Medulla oblongata (tissue), 1 donor: ENCODE measurements around the gene CYP24A1.

Source experiments
- DNase-seq: peaks from one replicate; pipeline ENCODE4 v3.0.0-alpha.2; 2015; ENCODE audit errors: extremely low spot score

The CYP24A1 gene

DNA sequence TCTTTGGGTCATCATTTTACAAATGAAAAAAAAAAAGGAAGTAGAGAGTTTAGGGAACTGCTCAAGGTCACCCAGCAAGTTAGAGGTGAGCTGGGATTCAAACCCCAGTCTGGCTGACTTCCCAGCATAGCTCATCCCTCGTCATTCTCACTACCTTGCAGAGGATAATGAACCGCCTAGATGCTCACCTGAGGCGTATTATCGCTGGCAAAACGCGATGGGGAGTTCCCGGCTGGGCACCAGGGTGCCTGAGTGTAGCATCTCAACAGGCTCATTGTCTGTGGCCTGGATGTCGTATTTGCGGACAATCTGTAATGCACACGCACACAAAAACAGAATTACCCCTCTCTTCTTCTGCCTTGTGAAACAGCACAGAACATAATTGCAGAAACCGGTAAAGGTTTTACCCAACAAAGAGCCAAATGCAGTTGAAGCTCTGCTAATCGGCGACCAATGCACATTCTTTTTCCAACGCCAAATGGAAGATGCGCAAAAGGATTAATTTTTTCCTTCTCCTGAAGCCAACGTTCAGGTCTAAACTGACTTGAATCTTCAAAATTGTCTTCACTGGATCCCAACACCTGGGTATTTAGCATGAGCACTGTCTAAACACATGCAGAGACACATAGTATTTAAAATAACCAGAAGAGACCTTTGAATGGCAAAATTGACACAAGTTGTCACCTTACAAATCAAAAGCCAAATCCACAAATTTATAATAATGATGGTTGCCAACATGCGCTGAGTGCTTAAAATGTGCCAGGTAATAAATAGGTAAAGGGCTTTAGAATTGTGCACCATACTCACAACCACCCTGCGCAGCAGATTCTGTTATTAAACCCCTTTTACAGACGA is 16.6 kb downstream of the CYP24A1 start:
- DNase-seq, result no peak

DNA sequence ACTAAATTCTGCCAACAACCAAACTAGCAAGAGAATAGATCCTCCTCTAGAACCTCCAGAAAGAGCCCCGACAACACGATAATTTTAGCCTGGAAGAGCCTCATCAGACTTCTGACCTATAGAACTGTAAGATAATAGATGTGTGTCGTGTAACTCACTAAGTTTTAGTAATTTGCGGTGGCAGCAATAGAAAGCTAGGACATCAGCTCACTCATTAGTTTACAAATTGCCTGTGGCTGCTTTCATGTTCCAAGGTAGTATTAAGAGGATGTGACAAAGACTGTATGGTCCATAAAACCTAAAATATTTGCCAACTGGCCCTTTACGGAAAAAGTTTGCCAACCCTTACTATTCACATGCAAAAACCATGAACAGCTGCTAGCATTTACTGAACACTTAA is 17.3 kb downstream of the CYP24A1 start:
- DNase-seq, result no peak

DNA sequence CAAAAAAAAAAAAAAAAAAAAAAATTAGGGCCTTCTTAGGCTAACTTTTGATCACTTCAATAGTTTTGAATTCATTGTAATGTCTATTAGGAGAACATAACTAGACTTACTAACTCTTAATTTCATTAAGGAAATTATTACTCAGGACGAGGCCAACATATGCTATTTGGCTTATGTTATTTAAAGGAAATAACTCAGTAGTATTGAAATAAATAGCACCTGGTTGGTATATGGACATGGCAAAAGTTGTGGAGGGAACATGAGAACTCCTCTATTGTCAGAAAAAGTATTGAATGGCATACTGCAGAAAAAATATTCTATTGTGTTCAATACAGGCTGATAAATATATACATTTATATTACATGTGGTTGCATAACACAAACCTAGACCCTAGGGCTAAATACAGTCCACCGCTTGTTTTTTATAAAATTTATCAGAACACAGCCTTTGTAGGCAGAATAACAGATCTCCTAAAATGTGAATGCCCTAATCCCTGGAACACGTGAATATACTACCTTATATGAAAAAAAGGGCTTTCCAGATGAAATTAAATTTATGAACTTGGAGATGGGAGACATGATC is 18.0 kb downstream of the CYP24A1 start:
- no peak for DNase-seq

DNA sequence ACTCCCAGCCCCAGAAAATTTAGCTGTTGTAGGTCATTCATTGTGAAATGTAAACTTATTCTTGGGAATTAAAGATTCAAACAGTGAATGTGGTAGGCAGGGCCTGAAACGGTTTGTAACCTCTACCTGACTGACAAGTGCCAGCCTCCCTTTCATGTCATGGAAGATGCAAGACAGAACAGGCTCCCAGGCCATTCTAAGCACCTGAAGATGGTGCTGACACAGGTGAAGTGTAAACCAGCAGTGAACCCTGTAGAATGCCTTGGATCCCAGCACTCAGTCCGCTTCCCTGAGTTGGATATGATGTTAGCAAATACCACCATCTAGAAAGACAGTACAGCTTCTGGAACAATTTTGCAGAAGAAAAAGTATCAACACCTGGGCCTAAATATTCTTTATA is 19.3 kb downstream of the CYP24A1 start:
- no peak for DNase-seq

DNA sequence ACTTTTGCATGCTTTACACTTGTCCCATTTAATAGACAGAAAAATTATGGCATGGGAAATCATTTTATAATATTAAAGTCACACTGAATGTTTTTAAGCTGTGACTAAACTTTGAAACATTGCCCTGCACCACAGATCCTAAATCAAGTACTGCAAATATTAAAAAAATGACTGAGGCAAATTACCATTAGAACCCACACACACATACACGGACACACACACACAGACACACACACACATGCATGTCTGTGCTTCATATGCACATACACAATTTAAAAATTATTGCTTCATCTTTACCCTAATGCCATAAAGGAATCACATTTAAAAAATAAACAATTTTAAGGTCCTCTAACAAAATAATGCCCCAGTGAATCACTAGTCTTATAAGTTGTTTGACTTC is 19.9 kb downstream of the CYP24A1 start:
- no peak for DNase-seq

DNA sequence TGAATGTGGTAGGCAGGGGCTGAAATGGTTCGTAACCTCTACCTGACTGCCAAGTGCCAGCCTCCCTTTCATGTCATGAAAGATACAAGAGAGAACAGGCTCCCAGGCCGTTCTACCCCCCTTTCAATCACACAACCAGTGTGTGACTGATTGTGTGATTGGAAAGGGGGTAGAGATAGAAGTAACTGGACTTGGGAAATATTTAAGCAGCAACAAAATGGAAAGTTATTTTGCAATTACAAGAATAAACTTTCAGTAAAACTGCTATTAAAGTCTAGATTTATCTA is 20.8 kb downstream of the CYP24A1 start:
- DNase-seq, result no peak

DNA sequence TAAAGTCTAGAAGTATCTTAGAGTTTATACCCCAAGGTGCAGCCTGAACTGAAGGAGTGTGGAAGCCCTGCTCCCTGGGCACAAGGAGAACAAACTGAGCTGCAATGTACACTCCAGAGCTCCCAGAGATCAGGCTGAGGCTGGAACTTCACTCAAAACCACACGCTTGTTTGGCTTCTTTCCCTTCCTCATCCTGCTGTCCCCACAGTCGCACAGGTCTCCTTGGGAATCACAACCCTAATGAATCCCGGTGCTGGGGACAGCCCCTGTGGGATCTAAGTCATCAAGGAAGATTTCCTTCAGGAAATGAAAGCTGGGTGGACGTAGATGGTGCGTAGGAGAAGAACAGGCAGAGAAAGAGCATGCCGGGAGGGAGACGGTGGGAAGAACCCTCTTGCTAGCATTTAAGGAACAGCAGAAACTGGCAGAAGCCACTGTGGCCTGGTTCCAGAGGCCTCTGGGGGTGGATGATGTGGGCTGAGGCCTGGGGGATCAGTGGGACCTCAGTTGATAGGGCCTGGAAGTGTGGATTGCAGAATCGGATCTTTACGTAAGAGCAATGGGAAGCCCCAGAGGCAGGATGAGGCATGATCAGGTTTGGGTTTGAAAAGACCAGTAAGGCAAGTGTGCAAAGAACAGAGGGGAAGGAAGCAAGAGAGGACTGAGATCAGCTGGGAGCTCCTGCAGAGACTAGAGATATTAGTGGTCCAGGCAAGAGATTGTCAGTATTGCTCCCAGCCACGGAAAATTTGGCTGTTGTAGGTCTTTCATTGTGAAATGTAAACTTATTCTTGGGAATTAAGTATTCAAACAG is 21.4 kb downstream of the CYP24A1 start:
- DNase-seq, result no peak

DNA sequence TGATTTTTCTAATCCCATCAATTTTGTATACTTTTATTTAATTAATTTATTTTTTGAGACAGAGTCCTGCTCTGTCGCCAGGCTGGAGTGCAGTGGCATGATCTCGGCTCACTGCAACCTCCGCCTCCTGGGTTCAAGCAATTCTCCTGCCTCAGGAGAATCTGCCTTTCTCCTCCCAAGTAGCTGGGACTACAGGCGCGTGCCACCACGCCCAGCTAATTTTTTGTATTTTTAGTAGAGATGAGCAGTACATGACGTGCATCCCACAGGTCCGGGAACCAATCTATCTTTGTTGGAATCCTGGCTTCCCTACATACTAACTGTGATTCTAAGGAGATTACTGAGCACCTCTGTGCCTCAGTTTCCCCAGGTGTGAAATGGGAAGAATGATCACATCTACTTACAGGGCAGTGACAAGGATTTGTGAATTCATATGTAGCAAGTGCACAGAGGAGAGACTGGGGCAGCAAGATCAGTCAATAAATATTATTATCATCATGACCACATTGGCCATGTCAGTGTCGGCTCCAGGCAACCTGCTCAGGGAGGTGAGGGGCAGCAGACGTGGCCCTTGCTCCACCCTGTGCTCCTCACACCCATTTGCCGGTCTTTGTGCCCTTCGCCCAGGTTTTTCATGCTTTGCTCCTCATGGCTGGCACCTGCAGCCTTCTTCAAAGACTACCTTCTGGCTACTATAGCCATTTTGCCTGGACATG is 22.1 kb downstream of the CYP24A1 start:
- no peak for DNase-seq

DNA sequence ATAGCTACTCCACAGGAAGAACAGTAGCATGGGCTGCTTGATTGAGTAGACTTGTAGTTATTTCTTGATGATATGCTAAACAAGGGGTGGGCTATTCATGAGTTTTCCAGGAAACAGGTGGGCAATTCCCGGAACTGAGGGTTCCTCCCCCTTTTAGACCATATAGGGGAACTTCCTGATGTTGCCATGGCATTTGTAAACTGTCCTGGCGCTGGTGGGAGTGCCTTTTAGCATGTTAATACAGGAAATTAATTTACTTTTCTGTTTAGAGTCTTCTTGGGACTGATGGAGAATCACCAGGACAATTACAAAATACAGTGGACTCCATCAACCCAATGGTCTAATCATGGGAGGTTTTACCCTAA is 22.7 kb downstream of the CYP24A1 start:
- no peak for DNase-seq

DNA sequence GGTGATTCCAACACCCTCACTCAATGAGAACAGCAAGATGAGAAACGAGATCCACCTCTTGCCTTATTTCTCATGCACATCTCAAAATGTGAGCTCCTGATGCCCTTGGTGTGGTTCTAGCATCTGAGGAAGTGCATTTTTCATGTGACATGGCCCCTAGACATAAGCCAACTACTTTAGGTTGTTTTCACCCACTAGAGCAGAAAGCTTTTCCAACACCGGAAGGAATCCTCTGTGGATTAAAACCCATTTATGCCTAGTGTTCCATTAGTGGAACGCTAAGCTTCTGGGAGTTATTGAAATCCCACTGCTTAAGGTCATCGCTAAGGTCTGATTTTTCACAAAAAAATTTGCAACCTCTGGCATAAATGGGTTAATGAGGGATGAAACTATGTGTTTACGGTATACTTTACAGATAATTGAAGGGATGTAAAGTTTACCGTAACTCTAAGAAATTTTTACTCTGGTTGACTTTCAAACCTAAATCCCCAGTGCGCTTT is 24.0 kb downstream of the CYP24A1 start:
- no peak for DNase-seq

DNA sequence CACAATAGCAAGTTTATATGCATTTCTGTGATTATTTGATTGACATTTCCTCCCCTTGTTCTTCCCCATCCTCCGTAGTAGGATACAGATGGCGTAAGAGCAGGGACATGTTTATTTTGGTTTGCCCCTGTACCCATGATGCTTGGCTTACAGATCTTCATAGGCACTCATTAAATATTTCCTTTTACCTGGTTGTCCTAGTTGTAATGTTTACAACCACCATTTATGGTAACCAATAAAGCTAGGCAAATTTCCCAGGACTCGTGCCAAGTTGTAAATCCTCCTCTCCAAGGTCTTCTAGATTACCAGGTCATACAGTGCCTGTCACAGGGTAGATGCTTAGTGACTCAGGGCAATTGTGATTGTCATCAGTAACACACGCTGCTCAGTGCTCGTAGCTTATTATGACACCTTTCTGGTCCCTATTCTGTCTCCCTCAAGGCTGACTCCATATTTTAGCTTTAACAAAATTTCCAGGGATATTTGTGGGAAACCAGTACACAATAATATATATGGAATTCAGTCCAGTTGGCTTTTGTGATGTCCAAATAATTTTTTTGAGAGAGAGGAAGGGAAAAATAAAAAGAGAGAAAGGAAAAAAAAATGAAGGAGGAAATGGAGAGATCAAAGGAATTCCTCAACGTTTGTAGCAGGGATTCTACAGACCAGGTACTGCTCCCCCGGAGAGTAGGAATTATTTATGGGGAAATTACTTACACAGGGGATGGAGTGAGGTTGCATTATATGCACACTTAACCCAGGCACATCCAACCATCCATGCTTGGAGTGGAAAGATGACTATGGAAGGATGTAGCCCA is 24.6 kb downstream of the CYP24A1 start:
- no peak for DNase-seq

DNA sequence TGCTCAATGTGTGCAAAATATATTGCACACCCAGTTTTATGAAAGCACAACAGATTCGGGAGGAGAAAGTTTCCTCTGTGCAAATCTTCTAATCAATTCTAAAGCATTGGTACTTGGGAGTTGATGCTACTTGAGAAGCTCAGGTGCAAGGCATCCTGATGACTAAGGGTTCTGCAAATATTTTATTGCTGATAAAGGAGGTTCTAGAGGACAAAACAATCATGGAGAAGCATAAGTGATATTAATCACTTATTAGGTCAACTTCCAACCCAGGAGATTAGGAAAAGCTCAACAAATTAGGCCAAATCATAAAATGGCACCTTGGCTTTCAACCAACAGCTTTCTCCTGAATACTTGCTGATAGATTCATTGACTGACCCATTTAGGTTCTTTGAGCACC is 27.1 kb downstream of the CYP24A1 start:
- no peak for DNase-seq

DNA sequence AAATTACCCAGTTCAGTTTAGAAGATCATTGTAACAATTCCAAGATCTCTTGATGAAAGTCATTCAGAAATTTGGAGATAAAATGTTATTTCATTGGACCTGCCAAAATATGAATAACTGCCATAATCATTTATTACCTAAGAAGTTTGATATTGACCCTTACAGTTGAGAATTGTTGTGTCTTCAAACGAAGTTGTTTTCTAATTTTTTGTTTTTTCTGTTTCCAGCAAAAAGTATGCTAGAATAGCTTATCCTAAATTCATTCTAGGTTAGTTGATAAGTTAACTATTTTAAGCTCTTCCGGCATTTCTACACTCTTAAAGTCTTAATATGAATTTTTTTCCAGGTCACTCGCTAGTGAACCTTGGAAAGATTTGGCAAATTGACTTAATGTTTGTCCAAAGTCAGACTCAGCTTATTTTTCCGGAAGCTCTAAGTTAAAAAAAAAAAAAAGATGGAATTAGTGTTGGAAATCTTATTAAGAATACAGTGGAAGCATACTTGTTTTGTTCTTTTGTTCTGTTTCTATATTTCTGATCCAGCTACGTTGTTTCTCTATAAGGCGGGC is 28.9 kb downstream of the CYP24A1 start:
- no peak for DNase-seq

DNA sequence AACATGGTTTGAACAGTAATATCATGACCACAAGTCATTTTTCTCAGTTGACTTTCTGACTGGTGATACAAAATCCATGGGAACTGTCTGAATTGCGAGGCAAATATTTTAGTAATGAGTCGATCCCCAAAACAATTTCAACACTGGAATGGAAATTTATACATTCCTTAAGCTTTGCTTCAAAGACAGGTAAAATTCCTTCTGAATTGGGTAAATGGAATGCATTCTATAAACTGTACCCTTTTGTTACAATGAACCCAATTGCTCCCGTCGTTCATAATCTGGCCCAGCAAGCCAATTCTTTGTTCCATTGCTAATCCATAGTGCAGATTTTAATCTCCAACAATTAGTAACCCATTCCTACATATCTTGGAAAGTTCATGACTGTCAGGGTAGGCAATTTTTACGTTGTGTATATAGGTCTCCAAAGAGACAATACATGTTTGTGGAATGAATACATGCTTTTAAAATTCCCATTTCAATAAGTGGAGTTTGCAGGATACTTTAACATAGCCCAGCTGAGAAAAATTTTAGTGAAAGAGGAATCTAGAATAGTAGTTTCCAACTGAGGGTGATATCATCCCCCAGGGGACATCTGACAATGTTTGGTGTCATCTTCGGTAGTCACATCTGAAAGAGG is 32.7 kb downstream of the CYP24A1 start:
- no peak for DNase-seq

DNA sequence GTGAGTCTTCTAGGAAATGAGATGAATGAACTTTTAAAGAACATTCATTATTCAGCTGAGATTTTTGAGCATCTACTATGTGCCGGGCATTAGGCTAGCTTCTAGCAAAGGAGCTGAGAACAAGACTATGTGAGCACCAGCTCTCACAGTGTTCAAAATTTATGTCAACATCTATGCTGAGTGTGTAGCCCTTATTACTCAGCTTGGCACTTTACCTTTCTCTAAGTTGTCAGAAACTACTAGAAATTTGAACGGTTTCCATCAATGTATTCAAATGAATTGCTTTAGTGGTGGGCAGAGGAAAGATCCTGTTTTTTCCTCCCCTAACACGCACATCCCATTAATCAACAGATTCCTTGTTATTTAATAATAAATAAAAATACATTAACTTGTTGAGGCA is 33.3 kb downstream of the CYP24A1 start:
- DNase-seq, result no peak

DNA sequence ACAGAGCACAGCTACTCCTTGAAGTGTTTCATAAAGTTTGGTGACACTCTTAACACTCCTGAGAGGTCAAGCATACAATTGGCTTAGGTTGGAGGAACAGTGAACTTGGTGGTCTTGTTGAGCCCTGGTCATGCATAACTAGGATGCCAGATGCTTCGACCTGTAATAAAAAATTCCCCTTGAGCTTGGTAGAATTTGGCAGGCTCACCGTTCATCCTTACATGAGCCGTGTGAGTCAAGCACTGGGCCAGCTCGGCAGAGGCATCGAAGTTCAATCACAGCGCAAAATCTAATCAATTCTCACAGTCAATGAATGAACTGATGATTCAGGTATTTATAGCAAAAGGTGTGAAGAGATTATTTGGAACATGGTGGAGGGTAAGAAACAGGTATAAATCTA is 33.7 kb downstream of the CYP24A1 start:
- DNase-seq, result no peak

DNA sequence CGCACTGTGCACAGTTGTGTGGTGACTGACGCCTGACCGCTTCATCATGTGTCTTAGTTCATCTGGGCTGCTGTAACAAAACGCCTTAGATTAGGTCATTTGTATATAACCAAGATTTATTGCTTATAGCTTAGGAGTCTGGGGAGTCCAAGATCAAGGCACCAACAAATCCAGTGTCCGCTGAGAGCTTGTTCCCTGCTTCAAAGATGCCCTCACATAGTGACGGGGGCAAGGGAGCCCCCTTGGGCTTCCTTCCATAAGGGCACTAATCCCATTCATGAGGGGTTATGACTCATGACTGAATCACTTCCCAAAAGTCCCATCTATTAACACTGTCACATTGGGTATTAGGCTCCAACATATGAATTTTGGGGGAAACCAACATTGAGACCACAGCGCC is 34.6 kb downstream of the CYP24A1 start:
- DNase-seq, result no peak

DNA sequence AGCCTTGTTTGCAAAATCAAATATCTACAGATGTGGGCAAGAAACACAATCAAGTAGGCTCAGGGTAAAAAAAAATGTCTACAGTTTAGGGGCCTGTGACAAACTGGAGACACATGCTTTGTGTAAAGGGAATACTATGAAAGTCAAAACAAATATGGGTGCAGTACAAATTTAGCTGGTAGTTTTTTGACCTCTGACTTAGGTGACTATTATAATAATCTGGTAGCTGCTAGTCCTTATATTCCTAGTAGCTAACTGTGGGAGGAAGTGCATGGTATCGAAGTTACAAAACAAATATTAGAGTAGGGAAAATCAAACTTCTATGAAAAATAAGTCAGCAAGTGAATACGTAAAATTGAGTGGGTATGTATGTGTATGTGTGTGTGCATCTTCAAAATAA is 35.4 kb downstream of the CYP24A1 start:
- DNase-seq, result no peak

DNA sequence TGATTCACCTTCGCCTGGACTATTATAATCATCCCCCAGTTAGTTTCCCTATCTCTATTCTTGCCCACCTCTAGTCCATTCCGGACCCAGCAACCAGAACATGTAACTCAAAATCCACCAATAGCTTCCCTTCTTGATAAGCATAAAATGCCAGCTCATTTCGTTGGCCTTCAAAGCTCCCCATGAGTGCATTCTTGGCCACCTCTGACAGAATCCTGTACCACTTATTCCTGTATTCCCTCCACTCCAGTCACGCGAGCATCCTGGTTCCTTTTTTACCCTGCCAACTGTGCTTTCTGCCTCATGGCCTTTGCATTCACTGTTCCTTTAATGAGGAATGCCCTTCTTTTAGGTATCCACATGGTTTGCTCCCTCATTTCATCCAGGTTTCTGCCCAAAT is 36.7 kb downstream of the CYP24A1 start:
- DNase-seq, result no peak

DNA sequence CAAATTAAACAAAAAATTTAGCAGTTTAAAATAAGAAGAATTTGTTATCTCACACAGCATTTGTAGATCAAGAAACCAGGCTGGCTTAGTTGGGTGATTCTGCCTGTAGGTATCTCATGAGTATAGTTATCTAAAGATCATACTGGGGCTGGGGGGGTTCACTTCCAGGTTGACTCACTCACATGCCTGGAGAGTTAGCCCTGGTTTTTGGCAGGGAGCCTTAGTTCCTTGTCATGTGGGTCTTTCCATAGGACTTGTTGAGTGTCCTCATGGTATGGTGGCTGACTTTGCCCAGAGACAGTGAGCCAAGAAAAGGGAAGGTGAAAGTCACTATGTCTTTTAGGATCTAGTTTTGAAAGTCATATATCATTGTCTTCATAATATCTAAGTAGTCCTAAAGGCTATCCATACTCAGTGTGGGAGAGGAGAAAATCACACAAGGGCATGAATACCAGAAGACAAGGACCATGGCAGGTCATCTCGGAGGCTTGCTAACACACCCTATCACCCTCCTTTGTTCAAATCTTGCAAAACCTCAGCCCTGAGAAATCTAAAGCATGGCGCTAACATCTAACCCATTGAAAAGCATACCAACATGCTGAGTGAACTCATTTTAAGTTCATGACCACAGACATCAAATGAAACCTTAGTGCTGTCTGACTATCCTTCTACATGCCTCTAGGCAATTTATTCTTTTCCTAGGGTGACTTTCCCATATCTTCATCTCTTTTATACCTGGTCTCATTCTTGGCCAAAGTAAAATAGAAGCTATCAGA is 39.2 kb downstream of the CYP24A1 start:
- DNase-seq, result no peak
